Mucosa of gallbladder (tissue), 1 donor: ENCODE results near the gene TMEM255B. TPM values are rescaled to one million over a fixed set of nuclear protein-coding genes. Genes with fewer than 3 reads are reported as not detected.
"Not testable (repeated sequence)": the region's sequence is repeated elsewhere in the genome, so short reads cannot be mapped to it uniquely, and the experiment has no call there.

Experiments
- DNase-seq: peaks from one replicate; pipeline ENCODE4 v3.0.0-alpha.2; 2020; ENCODE audit warnings: low spot score
- total RNA-seq: library from RNA; stranded (reverse); gene quantifications from one replicate; pipeline ENCODE4 v1.2.1, GENCODE V29; 2021
- donor health status: DM: no; HTN: no; CAD: no.

TMEM255B gene
- total RNA-seq, 1 donor from 2014 or later = 17.0 TPM

DNA sequence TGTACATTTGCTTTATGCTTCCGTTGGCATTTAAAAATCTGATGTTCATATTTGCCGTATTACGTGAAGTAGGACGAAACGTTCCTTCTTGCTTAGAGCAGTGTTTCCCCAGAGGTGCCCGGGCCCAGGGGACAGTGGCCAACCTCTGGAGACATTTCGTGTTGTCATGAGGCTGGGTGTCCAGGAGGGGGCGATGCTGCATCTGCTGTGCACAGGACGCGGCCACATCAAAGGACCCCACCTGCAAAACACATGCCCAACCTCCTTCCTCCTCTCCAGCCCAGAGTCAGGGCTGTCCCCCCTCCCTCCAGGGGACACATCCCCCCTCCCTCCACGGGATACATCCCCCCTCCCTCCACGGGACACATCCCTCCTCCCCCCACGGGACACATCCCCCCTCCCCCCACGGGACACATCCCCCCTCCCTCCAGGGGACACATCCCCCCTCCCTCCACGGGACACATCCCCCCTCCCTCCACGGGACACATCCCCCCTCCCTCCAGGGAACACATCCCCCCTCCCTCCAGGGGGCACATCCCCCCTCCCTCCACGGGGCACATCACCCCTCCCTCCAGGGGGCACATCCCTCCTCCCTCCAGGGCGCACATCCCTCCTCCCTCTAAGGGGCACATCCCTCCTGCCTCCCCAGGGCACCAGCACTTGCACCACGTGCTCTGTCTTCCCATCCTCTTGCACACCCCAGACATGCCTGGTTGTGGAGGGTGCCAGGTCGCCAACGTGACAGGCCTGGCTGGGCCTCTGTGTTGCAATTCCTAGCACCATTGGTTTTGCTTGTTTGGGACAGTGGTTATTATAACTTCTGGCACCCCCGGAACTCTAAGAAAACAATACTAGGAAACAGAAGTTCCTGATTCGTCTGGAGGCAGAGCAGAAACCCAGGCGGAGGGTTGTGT, 58.2 kb downstream of the TMEM255B start:
- peak; percentile 89 for DNase-seq

DNA sequence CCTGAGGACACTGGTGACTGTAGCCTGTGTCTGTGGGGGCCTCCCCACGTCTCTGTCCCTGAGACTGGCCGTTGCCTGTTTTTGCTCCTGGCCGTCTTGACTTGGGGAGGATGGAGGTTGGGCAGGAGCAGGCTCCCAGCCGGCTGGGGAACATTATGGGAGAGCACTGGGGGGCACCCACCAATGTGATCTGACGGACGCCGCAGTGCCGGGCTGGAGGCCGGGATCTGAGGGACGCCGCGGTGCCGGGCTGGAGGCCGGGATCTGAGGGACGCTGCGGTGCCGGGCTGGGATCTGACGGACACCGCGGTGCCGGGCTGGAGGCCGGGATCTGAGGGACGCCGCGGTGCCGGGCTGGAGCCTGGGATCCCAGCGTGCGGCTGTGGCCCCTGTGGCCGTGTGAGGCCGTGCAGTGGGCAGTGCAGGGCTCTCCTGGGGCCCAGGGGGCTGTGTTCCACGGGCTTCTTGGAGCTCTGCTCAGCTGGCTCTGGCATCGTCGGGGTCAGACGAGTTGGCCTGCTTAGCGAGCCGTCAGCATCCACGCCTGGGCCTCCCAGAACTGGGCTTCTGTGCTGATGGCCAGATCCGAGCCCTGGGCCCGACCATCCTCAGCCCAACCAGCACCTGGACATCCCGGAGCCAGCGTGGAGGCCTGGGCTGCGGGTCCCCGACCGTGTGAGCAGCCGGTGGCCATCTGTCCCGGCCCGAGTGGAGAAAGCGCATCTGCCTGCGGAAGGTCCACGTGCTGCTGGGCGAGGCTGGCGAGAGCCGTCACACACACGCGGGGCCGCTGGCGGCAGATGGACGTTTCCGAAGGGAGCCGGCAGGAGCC, 59.0 kb downstream of the TMEM255B start:
- DNase-seq = no peak

DNA sequence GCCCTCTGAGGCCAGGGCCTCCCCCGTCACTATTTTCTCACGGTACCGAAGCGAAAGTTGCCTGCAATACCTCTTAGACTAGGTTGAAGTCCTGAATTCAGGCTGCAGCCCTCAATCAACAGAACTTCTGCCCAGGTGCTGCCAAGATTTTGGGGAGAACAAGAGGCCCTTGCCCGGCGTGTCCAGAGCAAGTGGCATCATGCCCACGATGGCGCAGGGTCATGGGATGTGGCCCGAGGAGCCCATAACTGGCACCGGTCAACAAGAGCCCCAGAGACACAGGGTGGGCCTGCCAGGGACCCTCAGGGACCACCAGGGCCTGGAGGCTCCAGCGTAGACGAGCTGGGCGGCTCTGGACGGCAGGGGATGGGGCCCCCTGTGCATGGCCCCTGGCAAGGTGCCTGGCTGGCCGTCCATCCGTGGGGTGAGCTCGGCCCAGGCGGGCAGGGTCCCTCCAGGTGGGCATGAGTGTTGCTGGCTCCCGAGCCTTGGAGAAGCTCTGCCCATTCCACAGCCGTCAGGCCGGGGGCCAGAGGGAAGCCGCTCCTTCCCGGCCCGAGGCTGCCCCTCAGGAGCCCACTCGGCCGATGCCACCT, 59.8 kb downstream of the TMEM255B start:
- no peak for DNase-seq

DNA sequence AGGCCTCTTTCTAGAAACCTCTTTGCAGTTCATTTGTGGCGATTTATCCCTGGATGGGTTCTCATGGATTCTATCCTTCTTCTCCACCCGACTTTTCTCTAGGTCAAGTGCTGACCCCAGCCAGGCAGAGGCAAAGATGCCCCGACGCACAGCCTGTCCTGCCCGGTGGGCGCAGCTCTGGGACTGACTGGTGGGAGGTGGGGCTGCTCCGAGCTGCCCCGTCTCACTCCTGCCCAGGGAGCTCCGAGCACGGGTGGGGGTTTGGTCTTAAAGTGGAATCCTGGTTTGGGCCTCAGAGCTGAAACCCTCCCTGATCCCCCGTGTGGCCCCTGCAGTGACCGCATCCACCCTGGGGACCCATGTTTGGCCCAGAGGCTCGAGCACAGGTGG, 60.3 kb downstream of the TMEM255B start:
- DNase-seq = no peak

DNA sequence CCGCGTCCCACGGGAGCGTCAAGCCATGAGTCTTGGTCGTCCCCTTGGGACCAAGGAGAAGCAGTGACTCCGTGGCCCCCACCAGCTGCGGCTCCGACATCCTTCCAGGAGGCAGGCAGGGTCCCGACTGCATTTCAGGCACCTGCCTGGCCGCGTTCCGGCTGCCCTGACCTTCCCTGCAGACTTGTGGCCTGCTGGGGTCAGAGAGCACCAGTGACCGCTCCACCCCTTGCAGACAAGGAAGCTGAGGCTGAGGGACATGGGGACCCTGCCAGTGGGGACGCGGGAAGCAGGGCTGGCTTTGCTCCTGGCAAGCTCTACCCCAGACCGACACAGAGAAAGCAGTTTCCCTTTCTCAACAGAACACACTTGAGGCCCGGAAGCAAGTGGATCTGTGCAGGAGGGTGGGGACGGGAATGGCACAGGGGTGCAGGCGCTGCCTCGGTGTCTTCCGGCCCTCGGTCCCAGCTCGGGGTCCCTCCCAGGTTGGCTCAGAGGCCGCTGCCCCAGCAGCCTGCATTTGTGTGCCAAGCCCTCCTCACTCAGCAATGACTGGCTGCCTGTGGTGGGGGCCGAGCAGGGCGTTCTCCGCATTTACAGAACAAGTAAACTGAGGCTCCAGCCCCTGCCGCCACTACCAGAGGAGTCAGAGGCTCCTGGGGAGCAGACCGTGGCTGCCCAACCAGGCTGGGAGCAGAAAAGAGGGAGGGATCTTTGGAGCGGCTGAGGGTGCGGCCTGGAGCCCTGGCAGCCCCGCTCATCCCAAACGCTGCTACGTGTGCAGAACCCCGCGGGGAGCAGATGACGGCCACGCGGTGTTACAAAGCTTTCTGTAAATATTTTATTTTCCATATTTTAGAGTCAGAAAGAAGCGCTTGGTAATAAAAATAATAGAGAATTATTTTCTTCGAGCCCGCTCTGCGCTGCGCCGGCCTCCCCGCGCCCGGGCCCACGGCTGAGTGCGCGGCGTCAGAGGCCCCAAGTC, 61.0 kb downstream of the TMEM255B start:
- no peak for DNase-seq

DNA sequence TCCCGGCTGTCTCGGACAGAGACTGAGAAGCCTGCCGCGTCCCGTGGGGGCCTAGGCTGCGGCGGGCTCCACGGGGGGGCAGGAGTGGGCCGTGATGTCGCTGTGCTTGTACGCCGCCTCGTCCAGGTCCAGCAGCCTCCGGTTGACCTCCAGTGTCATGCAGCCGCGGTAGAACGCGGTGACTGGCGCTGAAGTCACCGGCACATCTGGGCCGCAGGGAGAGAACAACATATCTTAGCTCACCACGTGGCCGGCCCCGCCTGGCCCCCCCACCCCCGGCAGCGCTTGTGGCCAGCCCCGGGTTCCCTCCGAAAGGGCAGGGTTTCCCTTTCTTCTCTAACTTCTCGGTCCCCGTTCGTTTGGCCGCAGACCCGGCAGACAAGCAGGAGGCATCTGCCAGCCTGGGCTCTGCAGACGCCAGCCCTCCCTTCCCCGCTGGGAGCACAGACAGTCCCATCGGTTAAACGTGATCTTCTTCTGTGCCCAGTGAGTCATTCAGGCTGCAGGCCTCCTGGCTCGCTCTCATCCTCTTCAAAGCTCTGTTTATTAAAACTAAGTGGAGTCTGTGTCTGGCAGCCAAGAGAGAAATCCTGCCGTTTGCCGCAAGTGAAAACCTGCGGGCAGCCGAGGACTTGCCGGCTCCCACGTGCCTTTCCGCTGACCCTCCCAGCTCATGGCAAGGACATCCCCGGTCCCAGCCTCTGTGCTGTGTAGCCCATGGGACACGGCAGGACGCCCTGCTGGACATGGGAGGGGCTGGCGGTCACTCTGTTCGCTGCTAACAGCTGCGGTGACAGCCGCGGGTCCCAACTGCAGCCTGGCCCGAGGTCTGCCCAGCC, 62.0 kb downstream of the TMEM255B start:
- peak; percentile 74 for DNase-seq

DNA sequence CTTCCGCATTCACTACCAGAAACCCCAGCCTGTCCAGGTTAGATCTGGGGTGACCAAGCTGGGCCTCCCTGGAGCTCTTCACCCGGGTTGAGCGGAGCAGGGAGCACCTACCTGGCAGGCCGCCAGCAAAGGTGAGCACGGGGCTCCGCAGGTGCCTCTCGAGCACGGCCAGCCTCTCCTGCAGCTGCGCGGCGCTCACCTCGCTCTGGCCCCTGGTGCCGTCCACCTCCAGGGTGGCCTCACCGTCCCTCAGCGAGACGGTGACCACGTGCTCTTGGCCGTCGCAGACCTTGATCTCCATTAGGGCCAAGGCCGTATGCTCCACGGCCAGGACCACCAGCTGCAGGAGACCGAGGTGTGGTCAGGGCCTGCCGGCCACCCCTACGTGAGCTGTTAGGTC, 62.8 kb downstream of the TMEM255B start:
- no peak for DNase-seq

DNA sequence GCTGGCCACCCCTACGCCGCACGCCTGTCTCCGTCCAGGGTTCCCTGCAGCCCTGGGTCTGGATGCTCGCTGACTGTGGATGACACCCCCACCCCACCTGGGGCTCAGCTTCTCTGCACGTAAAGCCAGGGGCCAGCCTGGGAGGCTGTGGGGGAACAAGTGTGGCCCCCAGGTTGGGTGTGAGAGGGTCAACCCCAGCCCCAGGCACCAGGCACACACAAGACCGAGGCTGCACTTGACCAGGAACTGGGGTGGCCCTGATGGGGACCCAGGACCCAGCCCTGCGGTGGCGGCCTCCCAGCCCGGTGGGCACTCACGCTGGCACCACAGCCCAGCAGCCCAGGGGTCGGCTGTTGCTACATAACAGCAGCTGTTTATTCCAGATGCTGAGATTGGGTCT, 63.2 kb downstream of the TMEM255B start:
- no peak for DNase-seq

DNA sequence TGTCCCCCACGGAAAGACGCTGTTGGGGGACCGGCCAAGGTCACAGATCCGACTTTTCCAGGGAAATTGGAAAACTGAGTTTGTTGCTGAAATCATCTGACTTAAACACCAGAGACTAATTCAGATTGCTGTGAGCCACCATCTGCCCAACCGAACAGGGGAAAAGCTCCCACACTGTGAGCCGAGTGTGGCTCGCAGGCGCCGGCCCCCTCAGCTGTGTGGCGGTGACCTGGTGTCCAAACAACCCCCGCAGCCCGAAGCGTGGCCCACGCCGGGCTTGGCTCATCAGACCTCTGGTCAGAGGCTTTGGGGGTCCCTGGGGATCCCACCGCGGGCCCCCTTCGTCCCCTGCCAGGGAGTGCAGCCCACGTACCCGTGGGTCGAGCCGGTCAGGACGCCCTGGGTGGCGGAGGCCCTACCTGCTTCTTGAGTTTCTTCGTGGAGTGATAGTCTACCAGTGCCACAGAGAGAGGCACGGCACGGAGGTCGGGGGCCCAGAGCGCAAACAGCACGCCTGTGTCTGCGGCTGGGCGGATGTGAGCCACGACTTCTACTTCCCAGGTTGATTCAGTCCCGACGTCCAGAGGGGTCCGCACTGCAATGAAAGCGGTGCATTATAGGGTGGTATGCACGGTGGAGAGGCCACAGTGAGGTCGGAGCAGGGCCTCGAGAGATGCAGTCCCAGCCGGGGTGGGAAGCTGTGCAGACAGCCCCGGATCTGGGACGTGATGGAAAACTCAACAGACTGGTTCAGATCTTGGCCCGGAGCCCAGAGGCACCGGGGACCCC, 64.1 kb downstream of the TMEM255B start:
- no peak for DNase-seq

DNA sequence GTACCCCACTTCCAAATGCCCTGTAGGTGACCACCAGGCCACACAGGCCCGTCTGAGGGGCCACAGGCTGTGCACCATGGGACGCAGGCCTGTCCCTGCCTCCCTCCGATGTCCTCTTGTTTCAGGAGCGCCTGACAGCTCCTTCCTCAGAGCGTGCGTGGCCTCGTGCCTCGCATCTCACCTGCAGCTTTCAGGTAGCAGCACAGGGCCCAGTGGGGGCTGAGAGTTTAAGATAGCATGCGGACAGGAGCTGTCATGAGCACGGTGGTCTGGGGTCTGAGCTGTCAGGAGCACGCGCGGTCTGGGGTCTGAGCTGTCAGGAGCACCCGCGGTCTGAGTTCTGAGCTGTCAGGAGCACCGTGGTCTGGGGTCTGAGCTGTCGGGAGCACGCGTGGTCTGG, 64.7 kb downstream of the TMEM255B start:
- no peak for DNase-seq

DNA sequence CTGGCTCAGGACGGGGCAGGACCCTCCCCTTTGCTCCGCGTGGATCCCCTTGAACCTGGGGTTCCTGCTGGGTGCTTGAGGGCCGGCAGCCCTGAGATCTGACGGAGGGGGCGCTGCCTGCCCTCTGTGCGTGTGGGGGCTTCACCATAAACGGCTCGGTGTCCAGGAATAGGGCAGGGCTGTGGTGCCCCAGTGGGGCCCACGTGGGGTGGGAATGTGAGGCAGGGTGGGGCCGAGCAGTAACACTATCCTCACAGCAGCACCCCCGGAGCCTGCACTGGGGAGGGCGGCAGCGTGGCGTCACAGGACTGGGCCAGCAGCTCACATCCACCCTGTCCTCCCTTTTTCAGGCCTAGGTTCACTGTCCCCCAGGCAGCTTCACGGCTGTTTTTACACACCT, 66.8 kb downstream of the TMEM255B start:
- DNase-seq = no peak

DNA sequence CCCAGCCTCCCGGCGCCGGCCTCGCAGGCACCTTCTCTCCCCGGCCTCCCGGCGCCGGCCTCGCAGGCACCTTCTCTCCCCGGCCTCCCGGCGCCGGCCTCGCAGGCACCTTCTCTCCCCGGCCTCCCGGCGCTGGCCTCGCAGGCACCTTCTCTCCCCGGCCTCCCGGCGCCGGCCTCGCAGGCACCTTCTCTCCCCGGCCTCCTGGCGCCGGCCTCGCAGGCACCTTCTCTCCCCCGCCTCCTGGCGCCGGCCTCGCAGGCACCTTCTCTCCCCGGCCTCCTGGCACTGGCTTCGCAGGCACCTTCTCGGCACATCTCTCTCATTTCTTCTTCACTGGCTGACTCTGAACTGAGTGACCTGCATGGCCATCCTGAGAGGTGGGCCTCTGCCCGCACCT, 67.4 kb downstream of the TMEM255B start:
- not testable (repeated sequence) for DNase-seq

DNA sequence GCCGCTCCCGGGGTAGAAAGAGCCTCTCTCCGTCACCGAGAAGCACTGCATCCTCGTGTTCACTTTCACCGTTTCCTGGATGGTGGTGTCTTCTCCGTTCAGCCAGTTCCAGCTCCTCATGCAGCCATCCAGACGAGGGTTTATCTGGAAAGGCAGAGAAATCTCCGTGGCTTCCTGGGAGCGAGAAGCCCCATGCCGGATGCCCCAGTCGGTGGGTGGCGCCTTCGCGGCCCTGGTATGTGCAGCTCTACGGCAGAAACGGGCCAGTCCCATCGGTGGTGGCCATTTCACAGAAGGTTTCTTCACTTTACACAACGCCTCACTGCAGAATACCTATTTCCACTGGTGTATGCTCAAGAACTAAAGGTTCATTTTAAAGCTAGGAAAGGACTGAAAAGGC, 68.0 kb downstream of the TMEM255B start:
- no peak for DNase-seq

DNA sequence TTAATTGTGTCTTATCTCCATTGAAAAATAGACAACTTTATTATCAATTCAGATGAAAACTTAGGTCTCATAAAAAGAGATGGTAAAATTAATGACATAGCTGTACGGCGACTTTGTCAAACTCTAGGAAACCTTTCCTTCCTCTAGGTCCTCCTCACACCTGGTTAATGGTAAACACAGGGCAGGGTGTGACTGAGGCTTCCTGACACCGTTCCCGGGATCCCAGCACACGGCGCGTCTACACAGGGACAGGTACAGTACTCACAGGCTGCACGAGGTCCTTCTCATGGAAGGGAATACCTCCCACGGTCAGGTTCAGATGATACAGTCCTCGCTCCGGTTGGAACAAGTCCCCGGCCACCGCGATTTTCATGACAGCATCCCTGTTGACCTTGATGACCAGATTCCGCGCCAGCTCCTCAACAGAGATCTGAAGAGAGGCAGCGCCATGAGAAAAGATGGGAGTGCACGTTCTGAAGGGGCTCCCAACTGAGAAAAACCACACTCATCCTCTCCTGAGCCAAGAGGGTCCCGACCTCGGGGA, 69.3 kb downstream of the TMEM255B start:
- no peak for DNase-seq

DNA sequence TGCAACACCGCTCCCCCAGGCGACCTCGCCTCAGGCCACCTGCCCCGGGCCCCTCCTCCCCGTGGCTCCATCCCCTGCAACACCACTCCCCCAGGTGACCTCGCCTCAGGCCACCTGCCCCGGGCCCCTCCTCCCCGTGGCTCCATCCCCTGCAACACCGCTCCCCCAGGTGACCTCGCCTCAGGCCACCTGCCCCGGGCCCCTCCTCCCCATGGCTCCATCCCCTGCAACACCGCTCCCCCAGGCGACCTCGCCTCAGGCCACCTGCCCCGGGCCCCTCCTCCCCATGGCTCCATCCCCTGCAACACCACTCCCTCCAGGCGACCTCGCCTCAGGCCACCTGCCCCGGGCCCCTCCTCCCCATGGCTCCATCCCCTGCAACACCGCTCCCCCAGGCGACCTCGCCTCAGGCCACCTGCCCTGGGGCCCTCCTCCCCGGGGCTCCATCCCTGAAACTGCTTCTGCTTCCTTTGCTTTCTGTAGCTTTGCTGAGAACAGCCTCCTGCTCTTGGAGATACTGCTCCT, 71.5 kb downstream of the TMEM255B start:
- not testable (repeated sequence) for DNase-seq

DNA sequence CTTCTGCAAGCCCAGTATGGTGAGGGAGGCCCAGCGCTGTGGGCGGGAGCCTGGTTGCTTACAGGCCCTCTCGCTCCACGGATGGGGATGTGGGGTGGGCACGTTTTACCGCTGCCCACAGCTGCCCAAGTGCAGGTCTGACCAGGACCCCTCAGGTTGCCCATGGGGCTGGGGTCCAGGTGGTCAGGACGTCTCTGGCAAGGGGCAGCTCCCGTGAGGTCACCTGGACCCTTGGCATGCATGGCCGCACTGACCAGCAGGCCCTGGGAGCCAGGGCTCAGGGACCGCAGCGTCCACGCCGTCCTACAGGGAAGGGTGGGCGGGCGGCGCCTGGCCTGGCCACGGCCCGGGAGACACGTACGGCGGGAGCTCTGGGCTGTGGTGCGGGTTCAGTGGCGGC, 72.0 kb downstream of the TMEM255B start:
- no peak for DNase-seq

DNA sequence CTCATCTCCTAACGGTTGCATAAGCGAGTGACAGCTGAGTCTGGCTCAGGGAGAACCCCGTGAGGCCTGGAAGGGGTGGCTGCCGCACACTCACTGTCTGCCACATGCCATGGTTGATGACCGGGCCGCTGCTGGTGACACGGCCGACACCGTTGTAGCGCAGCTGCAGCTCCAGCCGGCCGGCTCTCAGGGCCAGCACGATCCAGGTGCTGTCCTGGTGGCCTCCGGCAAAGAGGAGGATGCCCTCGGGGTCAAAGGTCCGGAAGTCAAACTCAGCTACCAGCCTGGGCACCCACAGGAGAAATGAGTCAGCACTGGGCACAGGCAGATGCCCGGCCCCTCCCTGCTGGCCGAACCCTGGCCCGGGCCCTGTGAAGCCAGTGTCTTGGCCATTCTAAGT, 73.2 kb downstream of the TMEM255B start:
- DNase-seq = no peak

DNA sequence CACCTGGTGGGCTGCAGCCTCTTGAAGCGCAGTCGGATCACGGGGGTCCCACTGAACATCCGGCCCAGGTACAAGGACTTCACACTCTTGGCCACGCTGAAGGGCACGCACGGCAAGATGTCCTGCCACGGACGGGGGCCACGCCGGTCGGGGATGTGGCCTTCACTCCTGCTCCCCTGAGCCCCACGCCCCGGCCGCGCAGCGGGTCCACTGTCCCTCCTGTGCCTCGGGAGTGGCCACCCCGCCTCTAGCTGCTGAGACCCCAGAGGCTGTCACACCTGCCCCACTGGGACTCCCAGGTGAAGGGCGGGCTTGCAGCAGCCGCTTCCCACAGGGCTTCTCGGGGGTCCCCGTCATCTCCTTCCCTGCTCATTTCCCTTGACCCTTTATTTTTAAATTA, 73.6 kb downstream of the TMEM255B start:
- no peak for DNase-seq
